NCI-H2196 treated with DMSO at 0.1 percent for 48 hours (cell line): ENCODE measurements around the gene WASF3.
A peak's percentile ranks its signal among the peaks of the same experiment; 100 is the strongest.

Source experiments
- DNase-seq: peaks from one replicate; lab custom pipeline; 2025; ENCODE audit not compliant: unreplicated experiment; lab: John Stamatoyannopoulos, UW

WASF3 gene

DNA sequence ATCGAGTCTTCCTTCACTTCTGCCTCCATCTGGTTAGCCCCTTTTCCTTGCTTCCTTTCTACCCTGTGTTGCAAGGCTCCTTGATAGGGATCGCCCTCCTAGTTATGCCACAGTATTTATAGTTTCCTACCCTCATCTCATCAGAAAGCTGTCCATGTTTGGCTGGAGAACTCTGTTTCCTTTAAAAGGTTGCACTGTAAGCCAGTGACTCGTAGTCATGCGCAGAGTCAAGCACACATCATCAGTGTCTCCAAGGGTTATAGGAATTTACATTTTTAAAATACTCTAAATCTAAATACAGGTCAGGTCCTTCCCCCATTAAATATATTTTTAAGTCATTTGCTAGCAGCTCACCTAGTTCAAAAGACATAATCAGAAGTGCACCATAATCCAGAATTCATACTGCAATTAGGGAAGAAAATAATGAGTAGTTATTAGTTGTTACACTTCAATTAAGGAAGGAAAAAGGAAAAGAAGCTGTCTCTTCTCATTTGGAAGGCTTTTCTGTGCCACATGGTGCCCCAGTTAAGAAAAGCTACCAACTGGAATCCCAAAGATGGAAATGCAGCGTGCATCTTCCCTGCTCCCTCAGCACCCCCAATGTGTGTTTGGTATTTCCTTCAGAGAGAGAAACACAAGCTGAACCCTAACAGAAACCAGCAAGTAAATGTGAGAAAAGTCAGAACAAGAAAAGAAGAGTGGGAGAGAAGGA lies 122.1 kb downstream of the WASF3 start:
- DNase-seq = no peak

DNA sequence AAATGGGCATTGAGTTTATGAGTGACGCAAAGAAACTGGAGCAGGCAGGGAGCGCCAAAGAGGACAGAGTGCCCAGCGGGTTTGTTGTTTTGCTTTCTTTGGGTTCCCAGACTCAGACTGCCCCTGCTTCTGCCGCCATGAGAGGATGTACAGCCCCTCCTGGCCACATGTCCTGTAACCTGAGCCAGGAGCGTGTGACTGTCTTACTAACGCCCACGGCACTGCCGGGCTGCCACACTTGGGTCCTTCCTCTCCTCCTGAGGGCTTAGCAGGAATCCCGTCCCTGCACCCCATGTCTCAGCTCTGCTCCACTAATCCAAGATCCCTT lies 122.6 kb downstream of the WASF3 start:
- DNase-seq = no peak

DNA sequence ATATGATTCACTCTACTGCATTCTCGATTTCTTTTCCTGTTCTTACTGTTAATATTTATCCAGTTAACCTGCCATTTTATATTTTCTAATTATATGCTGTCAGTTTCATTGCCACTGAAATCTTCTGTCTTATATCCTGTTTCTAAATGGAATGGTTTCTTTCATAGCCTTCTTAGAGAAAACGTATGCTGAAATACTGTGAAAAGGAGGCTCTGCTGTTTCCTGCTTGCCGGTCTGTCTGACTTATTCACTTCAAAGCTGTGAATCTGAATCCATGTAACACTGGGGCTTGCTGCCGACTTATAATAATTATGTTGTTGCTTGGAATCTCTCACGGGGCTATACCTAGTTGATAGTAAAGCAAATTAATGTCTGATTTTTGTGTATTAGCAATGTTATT lies 123.1 kb downstream of the WASF3 start:
- no peak for DNase-seq

DNA sequence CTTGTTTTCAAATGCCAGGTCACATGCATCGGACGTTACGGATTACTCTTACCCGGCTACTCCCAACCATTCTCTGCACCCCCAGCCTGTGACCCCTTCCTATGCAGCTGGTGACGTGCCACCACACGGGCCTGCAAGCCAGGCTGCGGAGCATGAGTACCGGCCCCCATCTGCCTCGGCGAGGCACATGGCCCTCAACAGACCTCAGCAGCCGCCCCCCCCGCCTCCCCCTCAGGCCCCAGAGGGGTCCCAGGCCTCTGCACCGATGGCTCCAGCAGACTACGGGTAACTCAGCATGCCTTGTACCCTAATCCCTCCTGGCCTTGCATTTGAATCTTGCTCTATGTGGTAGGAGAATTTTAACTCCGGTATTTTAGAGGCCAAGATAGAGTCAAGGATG lies 123.6 kb downstream of the WASF3 start:
- DNase-seq = no peak

DNA sequence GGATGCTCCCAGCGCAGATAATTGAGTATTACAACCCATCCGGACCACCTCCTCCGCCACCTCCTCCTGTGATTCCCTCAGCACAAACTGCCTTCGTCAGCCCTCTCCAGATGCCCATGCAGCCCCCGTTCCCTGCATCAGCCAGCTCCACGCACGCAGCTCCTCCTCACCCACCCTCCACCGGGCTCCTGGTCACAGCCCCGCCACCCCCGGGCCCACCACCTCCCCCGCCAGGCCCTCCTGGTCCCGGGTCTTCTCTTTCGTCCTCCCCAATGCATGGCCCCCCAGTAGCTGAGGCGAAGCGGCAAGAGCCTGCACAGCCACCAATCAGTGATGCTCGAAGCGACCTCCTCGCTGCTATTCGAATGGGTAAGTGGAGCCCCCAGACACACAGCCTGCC lies 125.1 kb downstream of the WASF3 start:
- no peak for DNase-seq

DNA sequence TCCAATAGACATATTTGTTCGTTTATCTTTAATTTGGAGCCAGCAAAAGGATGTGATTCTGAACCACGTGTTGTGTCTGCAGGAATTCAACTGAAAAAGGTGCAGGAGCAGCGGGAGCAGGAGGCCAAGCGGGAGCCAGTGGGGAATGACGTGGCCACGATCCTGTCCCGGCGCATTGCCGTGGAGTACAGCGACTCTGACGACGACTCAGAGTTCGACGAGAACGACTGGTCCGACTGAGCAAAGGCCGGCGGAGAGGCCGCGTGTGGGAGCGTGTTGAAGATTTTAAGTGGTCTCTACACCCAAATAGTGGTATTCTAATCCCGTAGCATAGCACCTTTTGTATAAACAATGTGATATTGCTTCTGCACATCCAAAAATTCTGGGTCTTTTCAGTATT lies 128.1 kb downstream of the WASF3 start:
- no peak for DNase-seq

DNA sequence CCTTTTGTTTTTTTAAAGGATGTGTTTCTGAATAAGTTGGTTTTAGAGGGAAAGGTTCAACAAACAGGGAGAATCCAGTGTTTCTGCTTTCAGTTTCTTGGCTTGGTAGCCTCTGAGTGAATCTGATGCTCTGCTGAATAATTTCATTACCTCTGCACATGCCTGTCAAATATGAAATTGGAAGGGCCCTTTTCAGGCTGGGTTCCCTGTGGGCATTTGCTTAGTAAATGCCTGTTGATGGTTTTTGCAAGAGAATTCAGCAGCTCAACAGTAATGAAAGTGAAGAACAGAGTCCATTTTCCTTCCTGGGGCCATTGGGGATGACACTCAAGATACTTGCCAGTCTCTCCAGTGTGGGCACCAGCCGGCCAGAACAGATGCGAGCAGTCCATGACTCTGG lies 128.8 kb downstream of the WASF3 start:
- DNase-seq = no peak

DNA sequence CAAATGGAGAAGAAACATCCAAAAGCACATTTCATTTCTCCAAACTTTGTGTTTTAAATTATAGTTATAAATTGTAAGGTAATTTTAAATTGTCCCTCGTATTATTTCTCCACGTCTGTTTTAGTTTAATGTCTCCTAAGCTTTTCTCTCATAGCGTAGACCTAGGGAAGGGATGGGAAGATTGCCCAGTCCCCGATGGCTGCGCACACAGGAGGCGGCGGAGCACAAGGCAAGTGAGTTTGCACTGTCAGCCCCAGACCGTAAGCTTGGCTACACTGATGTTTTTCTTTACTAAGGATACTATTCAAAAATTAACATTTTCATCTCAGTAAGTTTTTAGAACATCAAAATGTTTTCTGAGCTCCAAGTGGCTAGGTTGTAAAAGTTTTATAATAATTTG lies 130.8 kb downstream of the WASF3 start:
- DNase-seq = no peak

DNA sequence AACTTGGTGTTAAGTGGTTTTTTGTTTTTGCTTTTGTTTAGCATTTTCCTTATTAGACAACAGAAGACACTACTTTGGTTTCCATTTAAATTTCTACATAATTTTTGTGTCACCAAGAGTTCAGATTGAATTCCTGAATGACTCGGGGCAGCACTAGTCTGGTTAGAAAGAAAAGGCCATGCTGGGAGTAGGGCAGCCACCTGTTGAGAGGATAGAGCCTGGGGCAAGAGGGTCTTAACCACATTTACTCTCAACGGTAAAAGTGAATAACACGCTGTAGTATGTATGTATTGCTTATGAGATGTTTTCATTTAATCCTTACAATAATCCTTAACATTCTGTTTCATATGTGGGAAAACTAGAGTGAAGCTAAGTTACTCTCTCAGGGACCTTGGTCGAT lies 131.5 kb downstream of the WASF3 start:
- no peak for DNase-seq

DNA sequence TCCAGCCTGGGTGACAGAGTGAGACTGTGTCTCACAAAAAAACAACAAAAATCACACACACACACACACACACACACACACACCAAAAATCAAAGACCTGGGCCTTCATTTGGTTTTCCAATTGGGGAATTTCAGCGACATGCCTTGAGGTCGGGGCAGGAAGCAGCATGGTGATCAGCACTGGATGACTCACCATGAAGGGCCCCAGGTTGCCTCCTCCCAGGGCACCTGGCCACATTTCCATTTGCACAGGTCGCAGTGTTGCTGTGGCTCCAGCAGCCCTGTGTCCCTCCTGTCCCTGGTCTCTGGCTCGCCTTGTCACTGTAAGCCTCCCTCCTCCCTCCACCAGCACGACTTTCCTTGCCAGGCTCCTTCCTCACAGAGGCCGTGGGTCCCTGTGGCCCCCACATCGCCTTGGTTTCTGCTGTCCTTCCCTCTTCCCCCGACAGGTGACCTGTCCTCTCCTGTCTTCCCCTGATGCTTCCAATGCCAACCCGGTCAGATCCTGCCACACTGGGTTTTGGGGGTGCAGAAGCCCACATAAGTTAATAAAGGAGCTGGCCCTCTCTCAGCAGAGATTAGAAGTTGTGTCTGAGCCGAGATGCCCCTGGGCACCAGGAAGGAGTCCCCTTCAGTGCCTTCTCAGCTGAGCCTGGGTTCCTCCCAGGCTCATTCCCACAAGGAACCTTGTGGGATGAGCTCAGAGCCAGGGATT lies 136.4 kb downstream of the WASF3 start:
- DNase-seq = no peak

DNA sequence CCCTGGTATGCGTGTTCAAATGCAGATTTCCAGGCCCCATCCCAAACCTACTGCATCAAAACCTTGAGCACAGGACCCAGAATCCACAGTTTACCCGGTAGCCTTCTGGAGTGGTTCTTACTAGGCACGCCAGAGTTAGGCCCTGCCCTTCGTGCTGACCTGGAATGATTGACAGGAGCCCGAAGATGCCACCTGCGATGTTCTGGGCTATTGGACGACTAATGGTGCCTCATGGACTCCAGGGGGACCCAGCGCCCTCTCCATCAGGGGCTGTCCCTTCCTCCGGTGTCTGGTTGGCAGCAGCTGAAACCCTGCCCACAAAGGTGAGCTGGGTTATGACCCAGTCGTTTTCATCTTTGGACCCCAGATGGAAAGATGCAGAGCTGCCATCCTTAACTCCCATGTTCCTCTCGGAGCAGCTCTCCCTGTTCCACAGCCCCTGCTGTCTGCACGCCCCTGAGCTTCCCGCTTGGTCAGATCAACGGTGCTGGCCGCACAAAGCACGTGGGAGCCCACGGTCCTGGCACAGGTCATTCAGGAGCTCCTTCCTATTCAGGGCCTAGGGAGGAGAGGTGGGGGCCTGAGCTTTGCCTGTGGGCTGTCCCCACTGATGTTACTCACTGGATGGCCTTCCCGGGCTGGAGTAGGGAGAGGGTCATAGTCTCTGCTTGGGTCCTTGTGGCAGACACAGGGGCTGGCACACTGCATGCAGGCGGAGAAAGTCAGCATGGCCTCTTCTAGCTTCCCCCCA lies 137.3 kb downstream of the WASF3 start:
- no peak for DNase-seq

DNA sequence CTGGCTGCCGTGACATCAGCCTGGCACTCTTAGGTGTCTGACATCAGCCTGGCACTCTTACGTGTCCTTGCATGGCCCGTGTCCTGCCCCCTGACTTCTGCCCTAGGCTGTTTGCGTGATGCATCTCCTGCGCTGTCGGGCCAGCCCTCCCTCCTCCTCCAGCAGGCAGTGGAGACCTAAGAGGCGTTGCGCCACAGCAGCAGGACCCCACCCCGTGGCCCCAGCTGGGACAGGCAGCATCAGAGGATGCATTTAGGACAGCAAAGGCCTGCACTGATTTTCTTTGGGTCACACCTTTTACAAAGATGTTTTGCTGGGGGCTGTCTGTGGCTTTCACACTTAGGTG lies 137.8 kb downstream of the WASF3 start:
- DNase-seq = no peak

DNA sequence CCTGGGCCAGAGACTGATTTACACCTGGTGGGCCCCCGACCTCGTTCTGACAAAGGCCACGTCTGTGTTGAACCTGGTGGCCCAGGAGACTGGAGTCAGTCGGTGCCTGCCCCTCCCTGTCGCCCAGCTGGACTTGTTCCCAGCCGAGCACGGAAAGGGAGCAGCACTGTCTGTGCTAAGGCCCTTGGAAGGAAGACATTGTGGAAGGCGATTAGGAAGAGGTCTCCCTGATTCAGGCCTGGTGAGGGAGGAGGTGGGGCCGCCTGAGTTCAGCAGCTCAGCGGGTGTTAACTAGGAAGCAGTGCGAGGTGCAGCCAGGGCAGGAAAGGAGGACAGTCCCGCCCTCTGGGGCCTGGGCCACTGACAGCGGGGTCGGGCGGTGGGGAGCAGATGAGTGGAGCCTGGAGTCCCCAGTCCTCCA lies 138.4 kb downstream of the WASF3 start:
- DNase-seq = no peak

DNA sequence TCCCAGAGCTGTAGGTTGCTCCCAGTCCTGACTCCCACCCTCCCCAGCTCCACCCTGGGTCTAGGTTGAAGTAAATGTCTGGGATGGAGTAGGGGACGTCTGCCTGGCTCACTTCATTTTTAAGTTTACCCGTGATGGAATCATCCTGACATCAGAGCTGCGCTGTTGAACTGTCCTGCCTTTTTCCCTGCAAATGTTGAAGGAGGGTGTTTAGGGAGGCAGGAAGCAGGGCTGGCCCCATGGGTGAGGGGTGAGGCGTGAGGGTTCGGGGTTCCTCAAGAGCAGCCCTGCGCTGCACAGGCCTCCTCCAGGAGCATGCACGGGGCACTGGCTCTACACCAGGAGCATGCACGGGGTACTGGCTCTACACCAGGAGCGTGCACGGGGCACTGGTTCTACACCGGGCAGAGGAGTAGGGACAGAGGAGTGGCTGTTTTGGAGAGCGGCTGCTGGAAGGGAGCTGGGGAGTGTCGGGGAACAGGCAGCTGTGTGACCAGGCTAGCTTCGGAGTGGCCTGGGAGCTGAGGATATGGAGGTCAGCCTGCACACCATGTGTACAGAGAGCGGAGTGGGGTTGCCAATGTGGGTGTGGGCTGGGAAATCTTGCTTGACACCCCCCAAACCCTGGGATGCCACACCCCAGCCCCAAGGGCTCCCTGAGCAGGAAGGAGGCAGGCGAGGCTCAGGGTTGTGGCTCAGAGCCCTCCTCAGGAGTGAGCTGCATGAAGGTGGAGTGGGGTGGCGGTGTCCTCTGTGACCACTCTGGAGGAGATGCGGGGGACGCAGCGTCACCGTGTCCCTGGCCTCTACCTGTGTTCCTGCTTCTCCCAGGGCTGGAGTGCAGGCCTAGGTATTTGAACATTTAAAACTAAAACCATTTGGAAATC lies 139.8 kb downstream of the WASF3 start:
- no peak for DNase-seq

DNA sequence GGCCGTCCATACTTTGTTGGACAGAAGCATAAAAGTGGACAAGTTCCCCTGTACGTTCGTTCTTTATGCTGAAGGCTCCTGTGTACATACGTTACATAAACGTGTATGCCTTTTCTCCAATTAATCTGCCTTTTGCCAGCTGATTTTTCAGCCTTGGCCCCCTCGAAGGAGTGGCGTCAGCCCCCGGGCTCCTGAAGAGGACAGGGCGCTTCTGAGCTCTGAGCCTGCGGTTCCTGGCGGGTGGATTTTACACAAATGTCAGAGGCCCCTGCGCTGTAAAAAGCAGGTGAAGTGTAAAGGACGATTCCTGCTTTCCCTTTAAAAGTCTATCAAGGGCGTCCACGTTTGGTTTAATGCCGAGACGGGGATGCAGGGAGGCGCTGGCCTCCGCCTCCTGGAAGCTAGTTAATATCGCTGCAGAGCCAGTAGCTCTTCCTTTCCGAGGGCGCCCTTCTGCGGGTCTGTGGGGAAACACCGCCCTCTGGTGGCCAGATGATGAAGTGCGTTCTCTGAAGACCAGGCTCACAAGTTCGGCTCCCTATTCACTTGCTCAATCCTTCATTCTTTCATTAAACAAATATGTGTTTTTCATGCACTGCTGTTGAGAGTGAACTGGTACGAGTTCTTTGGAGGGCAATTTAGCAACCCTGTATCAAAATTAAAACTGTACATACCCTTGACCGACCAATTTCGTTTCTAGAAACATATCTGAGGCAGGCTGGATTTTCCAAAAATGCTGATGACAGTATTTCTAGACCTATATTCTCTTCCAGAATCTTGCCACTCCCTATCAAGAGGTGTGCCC lies 141.1 kb downstream of the WASF3 start:
- DNase-seq = peak; percentile 31

DNA sequence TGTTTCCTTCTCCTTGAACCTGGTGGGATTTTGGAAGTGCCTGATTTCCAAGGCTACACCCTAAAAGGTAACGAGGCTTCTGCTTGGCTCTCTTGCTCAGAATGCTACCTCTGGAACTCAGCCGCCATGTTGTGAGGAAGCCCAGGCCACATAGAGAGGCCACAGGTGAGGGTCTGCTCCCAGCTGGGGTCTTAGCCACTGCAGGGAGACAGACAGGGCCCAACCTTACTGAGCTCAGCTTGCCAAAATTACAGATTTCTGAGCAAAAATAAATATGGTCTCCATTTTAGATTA lies 141.7 kb downstream of the WASF3 start:
- no peak for DNase-seq

DNA sequence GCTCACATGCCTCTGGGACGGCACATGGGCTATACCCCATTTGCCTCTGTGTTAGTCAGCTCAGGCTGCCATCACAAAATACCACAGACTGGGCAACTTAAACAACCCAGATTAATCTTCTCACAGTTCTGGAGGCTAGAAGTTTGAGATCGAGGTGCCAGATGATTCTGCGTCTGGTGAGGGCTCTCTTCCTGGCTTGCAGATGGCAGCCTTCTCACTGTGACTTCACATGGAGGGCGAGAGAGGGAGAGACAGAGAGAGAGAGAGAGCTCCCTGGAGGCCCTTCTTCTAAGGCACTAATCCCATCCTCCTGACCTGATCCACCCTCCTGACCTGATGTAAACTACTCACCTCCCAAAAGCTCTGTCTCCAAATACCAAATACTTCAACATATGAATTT lies 148.1 kb downstream of the WASF3 start:
- no peak for DNase-seq

DNA sequence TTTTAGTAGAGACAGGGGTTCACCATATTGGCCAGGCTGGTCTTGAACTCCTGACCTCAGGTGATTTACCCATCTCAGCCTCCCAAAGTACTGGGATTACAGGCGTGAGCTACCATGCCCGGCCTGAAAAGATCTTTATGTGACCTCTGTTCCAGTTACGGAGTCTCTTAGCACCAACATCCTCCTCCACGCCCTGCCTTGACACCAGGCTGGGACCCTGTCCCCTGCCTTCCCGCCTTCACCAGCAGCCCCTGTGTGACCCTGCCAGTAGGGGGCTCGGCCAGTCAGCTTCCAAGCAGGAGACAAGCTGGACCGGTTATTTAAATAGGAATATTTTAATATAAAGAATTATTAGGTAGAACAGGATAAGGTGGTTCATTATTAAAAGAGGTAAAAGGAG lies 148.9 kb downstream of the WASF3 start:
- no peak for DNase-seq

DNA sequence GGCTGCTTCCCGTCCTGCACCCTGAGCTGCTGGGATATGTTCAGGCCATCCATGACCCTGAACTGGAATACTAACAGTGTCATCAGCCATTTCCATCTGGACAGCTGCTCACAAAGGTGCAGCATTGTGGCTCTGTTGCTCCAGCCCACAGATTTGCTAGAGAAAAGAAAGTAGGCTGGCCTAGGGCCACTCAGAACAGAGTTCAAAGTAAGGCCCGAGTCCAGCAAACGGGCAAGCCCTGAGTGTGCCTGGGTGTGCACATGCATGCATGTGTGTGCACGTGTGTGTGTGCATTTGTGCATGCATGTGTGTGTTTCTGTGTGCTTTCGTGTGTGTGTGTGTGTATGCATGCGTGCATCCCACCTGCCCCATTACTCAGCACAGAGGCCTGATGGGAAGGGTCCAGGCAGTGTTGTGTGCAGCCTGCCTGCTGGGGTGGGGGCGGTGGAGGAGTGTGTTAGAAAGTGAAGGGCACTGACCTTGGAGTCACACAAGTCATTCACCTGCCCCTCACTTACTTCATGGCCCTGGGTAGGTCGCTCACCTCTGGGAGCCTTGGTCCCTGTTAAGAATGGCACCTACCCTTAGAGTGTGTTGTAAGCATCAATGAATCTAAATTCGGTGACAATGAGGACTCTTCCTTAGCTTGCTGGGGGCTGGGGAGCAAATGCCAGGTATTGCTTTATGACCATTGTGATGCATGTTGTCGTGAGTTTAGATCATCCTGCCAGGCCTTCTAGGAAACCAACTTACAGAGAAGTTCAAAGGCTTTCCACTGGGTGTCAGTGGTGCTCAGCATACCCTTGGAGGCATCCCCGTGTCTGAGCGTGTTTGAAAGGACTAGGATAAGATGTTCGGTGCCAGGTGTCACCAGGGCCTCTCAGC lies 149.9 kb downstream of the WASF3 start:
- DNase-seq = peak; percentile 12

DNA sequence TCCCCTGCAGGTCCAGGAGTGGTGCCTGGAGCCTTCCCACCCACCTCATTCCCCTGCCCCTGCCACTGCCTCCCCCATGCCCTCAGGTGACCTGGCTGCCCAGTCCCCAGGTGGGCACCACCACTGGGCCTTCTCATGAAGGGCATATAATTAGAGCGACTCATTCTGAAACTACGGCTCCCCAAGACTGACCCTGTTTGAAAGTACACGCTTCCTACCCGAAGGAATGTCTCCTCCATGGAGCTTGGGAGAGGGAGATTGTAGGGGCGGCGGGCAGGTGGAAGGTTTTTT lies 150.5 kb downstream of the WASF3 start:
- no peak for DNase-seq
